Measurements from ENCODE around the gene STAP2.

The STAP2 gene

DNA sequence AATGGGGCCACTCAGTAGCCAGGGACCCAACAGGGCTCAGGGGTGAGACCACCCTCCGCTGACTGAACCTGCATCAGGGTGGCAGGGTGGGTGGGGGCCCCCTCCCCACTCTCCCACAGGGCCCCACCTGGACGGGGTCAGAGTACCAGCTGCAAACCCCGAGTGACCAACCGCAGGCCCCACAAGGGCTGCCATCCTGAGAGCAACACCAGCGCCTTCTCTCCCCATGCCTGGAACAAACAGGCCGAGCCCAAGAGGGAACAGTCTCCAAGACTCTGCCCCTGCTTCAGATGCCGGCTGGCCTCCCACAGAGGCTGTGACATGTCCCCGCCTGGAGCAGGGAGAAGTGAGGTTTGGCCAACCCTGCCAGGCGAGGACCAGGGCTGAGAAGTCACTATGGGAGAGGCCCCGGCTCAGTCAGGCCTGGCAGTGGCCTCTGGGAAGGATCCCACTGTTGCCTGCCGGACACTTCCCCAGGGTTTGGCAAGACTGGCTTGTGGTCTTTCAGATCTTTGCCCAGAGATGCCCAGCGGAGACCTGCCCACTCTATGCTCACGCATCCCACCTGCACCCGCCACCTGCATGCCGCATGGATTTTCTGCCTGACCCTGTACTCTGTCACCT is 31.9 kb upstream of the STAP2 start:
- no peak for DNase-seq

DNA sequence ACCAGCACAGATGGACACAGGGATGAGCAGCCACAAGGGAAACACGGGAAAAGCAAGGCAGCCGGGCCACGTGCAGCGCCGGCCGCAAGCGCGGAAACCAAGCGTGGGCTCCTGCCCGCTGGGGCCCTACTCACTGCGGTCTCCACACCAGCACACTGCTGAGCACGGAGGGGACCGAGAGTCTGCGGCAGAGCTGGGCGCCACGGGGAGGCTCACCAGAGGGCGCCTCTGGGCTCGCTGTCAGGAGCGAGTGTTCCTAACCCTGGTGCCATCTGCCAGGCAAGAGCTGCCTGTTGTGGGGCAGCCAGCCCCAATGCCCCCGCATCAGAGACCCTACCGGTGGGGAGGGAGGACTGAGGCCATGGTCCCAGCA is 31.2 kb upstream of the STAP2 start:
- peak; percentile 90 for DNase-seq

DNA sequence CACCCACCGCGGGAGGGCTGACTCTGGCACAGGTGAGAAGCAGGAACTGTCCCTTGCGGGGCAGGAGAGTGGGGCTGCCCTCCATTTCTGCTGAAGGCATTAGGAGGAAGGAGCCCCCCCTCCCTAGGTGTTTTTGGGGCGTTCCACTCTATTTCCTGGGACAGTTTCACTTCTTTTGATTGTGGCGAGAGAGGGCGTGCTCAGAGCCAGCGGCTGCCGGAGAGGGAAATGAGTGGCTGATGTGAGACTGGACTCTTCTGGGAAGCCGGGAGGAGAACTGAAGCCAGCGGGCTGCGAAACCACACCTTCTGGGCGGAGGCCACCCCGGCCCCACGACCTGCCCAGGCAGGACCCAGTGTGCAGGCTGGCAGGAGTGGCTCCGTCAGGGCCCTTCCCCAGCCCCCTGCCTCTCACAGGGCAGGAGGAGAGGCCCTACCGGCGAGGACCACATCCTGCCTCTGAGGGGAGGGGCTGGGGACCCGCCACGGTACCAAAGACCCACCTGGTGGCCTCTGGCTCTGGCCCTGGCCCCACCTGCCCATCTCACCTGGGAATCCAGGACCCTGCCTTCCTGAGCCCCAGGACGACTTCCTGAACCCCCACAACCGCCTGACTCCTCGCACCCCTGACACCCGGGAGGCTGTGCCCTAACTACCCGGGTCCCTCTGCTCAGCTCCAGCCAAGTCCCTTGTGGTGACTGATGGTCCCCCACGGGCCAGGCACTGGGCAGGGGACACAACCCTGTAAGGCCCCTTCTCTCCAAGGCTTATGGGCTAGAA is 30.7 kb upstream of the STAP2 start:
- peak; percentile 74 for DNase-seq

DNA sequence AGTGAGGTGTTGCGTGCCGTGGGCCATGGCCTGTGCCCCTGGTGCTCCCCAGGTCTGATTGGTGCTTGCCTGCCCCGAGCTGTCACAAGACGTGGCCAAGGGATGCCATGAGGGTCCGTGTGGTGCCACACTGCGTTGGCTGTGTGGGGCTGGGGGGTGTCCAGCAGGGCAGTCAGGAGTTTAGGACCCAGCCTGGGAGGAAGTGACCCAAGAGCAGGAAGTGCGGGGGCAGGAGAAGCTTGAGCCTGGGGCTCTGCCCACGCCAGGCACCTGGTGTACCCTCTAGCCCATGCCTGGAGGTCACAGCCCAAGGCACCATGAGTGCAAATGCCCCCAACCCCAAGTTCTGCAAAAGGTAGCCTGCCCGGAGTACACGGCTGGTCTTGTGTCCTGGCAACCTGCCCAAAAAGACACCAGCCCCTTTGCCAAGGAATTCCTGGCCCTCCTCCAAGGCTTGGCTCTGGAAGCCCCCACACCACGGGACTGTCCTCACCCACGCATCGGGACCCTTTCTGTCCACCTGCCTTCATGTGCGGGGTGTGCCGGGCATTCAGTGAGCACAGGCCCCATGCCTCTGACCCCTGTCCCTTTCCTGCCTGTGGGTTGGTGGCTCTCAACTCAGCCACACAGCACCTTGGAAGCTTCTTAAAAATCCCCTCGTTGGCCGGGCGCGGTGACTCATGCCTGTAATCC is 29.6 kb upstream of the STAP2 start:
- DNase-seq = no peak

DNA sequence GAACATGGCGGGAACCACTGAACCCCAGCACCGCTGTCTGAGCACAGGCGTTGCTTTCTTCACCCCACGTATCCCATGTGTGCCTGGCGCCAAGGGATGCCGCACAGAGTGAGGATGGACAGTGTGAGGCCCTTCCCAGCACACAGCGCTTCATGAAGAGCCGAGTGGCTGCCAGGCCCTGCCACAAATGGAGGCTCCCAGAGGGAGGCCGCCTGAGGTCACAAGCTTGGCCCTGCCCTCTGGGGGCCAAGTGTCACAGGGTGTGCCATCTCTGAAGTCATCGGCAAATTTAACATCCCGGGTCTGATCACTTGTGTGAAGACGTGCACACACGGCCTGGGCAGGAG is 29.1 kb upstream of the STAP2 start:
- no peak for DNase-seq

DNA sequence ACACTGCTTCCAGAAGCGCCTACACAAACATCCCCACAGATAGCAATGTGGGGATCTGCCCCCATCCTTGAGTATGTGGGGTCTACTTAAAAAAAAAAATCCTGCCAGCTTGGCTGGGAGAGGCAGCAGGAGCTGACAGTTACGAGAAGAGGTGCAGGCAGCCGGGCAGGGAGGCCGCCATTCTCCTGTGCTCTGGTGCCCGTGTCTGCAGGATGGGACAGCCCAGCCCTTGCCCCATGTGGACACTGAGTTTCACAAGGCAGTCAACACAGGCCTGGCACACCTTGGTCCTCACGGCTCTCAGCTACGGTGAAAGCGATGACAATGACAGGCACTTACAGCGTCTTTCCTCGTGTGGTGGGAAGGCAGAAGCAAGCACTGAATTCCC is 28.7 kb upstream of the STAP2 start:
- no peak for DNase-seq

DNA sequence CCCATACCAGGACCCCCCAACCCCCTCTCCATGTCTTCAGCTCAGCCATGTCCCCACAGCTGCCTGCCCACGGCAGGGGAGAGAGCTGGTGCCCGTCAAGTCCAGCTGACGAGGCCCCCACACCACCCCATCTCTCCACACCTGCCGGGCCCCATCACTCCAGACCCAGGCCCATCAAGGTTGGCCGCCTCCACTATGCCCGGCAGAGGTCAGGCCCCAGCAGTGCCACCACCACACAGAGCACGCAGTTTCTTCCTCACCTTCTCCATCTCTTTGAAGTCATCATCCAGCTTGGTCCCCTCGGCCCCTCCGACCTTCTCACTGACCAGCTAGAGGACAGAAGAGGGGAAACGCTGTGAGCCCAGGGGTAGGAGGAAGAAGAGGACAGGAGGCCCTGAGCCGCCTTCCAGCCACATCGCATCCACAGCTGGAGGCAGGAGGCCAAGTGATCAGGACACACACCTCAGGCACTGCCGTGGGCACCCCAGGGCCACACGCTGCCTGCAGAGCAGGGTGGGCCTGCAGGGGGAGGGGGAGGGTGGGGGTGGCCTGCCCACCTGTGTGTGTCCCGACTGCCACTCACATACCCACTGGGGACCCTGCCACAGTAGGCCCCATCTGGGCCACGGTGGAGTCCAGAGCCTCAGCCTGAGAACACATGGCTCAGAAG is 28.2 kb upstream of the STAP2 start:
- no peak for DNase-seq

DNA sequence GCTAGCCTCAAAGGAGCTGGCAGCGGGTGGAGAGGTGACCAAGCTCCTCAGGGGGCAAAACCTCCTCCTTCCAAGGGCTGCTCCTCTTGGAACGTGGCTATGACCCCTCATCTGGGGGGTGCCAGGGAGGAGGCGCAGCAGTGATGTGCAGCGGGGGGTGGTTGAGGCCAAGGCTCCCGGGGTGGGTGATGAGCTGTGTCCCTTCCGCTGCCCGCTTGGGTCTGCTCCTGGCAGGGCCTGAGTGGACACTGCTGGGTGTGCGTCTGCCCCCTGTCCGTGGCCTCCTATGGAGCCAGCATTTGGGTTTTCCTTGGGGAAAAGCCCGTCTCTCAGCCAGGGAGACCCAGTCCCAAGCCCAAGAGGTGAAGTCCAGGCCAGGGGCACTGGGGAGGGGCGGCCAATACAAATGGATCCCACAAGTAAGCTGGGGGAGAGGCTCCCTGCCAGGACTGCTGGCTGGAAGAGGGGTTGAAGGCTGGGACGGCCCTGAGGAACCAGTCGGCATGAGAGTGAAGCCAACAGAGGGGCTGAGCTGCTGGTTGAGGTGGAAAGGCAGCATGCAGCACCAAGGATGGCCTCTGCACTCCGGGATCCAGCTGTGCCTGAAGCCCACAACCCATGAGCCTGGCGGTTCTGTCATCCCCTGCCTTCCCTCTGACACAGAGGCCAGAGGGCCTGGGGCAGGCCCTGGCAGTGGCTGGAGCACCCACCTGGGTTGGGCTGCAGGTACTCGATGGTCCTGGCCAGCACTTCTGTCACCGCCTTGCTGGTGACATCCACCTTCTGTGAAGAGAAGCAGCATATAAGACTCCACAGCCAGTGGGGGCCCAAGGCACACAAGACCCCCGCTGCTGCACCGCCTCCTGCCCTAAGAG is 27.4 kb upstream of the STAP2 start:
- no peak for DNase-seq

DNA sequence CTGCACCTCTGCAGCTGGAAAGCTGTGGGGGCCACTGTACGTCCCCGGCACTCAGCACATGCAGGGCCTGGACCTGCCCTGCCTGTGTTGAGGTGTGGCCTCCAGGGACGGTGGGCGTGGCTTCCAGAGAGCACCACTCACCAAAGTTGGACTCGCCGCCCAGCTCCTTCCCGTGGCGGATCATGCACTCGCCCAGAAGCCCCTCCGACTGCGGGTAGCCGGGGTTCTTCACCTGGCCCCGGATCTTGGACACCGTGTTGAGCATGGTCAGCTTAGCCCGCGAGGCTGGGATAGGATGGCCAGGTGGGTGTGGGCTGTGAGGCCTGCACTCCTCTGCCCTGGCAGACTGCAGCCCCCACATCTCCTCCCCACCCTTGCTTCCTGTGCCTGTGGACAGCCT is 26.7 kb upstream of the STAP2 start:
- no peak for DNase-seq

DNA sequence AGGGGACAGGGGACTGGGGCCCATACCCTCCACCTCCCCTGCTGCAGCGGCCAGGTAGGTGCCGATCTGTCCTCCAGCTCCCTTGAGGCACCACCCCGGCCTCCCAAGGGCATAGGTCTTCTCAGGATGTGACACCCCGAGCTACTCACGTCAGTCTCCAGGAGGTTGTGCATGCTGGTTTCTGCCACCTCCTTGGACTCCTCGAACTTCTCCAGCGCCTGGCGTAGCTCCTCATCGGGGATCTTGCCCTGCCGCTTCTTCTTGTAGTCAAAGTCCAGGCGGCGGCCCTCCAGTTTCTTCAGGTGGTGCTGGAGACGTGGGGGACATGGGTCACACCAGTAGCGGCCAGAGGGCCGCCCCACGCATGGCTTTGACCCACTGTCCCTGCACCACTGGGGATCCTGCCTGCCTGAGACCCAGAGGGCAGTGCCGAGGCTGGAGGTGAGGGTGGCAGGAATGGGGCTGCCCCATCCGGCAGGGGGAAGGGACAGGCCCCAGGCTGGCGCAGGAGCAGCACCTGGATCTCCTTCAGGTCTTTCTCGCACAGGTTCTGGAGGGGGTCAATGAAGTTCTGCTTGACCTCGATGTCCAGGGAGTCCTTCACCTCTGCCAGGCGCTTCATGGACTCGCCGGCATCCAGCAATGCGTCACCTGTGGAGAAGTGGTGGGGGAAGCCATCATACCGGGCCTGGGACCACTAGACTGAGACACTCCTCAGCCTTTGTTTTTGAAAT is 25.1 kb upstream of the STAP2 start:
- DNase-seq = no peak

DNA sequence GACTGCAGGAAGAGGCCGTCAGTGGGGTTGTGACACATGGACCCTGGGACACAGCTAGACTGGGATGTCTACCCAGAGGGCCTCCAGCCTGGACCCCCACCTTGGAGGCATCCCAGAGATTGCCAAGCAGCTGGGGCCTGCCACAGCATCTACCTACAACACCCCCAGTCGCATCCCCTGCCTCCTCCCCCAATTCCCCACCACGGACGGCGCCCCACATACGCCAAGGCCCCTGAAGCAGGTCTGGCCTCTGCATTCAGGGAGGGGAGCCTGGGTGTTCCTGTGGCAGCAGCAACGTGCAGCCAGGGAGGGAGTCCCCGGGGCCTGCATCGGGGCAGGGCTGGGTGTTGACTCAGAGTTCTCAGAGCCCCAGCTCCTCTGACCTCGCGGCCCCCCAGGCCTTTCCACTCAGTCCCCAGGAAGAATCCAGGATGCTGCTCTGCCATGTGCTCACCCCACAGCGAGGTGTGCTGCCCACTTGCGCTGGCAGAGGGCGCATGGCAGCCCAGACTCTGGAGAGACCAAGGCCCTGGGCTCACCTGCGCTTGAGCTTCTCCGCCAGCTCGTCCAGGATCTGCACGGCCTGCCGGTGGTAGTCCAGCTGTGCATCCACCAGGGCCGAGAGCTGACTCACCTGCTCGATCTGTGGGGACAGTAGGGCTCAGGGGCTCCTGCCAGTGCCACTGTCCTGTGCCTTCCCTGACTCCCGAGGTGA is 24.4 kb upstream of the STAP2 start:
- no peak for DNase-seq

DNA sequence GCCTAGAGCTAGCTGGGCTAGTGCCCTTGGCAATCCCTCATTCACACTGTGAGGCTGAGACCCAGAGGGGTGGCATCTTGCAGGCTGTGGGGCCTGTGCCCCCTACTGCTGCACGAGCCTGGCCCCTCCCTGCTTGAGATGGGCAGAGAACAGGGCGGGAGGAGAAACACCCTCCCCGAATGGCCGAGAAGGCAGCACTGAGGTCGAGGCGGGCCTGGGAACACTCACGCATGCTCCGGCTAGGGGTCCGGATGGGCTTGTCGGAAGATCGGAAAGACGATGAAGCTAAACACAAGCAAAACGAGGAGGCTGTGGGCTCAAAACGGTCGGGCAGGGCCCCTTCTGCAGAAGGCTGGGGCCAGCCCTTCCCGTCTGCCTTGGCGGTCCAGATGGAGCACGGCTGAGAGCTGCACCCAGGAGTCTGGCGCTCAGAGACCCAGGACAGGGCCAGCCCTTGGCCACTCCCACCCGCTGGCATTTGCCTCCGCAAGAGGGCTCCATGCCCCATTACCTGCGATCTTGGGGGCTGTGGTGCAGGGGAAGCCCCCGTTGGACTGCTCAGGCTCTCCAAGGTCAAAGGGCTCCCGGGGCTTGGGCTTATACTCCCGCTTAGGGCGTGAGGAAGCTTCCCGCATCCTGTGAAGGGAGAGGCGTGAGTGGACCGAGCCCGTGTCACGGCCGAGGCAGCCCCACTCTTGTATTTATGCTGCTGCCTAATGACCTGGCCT is 23.6 kb upstream of the STAP2 start:
- no peak for DNase-seq

DNA sequence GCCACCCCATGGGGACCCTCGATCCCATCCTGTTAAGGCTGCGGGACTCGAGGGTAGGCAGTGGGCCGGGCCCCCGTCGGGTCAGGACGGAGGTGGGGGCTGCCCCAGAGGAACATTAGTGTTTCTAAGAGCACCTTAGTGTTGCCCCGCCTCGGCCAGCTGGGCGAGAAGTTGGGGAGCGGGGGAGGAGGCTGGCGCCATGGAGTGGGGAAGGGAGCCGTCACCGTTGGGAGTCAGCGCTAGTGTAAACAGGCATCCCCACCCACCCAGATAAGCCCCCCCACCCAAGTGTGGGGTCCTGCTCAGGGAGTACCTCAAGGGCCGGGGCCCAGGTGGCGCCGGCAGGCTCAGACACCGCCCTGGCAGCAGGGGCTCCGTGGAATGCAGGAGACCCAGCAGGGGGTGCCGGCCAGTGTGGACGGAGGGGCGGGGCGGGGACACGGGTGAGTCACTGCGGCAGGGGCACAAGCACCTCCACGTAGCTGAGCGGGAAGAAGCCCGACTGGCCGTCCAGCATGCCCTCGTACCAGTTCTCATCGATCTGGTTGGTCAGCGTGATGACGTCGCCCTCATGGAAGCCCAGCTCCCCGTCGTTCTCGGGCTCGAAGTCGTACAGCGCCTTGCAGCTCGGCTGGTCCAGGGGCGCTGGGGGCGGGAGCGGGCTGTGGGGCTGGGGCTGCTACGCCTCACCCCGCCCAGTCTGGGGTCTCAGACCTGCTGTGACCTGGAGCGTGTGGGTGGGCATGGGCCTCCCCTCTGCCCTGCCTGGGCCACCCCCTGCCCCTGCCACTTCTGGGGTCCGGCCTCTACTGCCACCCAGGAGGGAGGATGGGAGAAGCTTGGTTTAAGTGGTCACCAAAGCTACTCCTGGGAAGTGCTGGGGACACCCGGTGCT is 22.8 kb upstream of the STAP2 start:
- DNase-seq = no peak

DNA sequence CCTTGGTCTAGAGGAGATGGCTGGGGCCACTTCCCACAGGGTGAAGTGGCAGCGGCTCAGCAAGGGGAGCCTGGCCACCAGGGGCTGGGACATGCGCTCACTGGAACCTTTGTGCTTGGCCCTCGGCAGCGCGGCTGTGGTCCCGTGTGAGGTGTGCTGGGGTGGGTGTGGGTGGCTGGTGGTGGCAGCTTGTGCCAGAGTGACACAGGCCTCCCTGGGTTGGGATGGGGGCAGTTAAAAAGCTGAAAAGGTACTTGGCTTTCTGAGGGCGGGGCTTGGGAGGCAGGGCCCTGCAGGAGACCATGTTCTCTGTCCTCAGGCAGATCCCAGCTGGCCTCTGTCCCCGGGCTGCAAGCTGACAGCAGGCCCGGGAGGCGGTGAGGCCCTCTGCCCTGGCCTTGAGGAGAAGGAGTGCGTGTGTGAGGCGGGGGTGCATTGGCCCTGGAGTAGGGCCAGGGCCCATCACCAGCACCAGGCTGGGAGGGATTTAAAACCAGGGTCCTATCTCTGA is 22.1 kb upstream of the STAP2 start:
- no peak for DNase-seq

DNA sequence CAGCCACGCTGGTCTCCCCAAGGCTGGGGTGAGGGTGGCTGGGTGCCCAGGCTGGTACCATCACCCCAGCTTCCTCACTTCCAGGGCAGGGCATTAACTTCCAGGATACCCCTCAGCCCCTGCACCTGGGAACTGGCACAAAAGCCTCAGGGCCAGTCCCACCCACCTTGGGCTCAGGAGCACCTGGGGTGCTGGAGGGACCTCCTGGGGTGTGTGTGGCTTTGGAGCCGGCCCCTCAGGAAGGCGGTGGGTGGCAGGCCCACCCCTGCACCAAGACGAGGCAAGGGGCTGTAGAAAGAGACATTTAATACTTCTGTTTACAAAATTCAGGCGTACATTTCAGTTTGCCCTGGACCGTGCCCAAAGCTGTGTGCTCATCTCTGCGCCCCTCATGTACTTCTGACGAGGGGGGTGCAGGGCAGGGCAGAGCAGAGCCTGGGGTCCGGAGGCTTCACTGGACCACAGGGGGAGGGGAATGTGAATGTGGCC is 21.5 kb upstream of the STAP2 start:
- no peak for DNase-seq

DNA sequence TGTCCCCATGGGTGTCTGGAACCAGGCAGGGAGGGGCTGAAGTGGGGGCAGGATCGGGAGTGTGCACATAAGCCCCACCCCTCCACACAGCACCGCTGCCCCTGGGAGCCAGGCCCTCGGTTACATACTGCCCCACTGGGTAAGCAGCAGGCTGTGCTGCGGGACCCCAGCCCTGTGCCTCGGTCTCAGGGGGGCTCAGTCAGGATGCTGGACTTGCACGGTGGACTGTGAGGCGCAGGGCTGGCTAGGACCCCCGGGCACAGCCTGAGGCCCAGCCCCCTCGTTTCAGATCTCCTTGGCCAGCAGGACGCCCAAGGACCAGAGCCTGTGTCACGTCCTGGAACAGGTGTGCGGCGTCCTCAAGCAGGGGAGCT is 21.0 kb upstream of the STAP2 start:
- no peak for DNase-seq

DNA sequence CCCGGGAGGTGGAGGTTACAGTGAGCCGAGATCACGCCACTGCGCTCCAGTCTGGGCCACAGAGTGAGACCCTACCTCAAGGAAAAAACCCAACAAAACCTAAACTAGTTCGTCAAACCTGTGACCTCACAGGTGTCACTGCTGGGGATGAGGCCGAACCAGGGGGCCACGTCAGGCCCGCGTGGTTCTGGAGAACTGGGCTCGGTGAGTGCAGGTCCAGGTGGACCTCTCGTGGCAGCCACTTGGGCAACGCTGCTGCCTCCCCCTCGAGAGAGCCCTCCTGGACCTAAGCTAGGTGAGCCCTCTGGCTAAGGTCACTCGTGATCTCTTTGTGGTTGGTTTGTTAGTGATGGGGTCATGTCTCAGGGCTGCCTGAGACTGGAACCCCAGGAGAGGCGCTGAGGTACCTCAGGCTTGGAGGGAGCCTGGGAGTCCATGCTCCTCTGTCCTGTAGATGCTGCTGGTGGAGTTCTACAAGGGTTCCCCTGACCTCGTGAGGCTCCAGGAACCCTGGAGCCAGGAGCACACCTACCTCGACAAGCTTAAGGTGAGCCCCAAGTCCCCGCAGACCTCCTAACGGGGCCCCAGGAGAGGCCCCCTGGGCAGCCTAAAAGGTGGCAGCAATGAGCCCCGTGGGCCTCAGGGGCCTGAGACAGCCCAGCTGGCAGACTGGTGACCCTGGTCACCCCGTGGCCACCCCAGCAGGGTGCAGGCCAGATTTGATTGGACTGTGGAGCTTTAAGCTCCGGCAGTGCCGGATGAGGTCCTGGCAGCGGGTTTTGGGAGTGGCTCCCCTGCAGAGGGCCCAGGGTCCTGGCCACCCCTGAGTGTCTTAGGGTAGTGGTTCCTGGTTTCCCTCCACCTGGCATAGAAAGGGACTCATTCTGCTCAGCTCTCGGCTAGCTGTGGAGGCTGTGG is 20.3 kb upstream of the STAP2 start:
- no peak for DNase-seq

DNA sequence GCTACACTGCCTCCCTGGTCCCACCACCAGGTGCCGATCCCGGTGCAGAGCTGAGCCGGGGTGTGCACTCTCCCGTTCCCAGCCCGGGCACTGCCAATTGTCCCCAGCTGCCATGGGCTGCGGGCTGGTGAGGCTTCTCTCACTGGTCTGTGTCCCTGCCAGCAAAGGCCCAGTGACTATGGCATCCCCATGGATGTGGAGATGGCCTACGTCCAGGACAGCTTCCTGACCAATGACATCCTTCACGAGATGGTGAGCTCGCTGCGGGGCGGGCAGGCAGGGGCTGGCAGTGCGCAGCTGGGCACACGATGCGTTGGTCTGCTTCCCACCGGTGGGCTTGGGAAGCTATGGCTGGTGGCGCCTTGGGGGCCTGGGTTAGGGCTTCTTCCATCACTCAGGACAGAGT is 19.3 kb upstream of the STAP2 start:
- DNase-seq = no peak
